OCI-LY1 (cell line): Measurements from ENCODE around the gene ZMIZ1.

Source experiments
- H2AFZ ChIP-seq: fragments of 200-600 bp; sonication (generic), shearing (Covaris generic); 2 replicates; pipeline ENCODE4 v1.6.0; 2014; ENCODE audit warnings: antibody characterized with exemption, mild to moderate bottlenecking, low read length
- H3F3A ChIP-seq: fragments of 200-600 bp; sonication (generic), shearing (Covaris generic); 2 replicates; pipeline ENCODE4 v1.6.0; 2014; ENCODE audit warnings: mild to moderate bottlenecking, antibody characterized with exemption, low read length, moderate library complexity; ENCODE audit not compliant: insufficient read depth
- H3K27ac ChIP-seq: fragments of 200-600 bp; sonication (generic); 2 replicates; pipeline ENCODE4 v1.5.1; 2014; ENCODE audit warnings: low read length, mixed run types, mild to moderate bottlenecking, low read depth; ENCODE audit not compliant: poor library complexity, severe bottlenecking
- H3K27me3 ChIP-seq: fragments of 200-600 bp; sonication (generic); 2 replicates; pipeline ENCODE4 v1.6.0; 2014; ENCODE audit warnings: antibody characterized with exemption, mild to moderate bottlenecking, low read length, moderate library complexity; ENCODE audit not compliant: insufficient read depth
- H3K36me3 ChIP-seq: fragments of 200-600 bp; sonication (generic); 2 replicates; pipeline ENCODE4 v1.6.1; 2014; ENCODE audit warnings: mild to moderate bottlenecking, antibody characterized with exemption, low read length, moderate library complexity, mixed read lengths; ENCODE audit not compliant: insufficient read depth
- H3K4me1 ChIP-seq: fragments of 200-600 bp; sonication (generic); 2 replicates; pipeline ENCODE4 v1.5.1; 2014; ENCODE audit warnings: mild to moderate bottlenecking, low read length, moderate library complexity; ENCODE audit not compliant: insufficient read depth, severe bottlenecking
- H3K4me2 ChIP-seq: fragments of 200-600 bp; sonication (generic), shearing (Covaris generic); 2 replicates; pipeline ENCODE4 v1.6.1; 2014; ENCODE audit warnings: low read length
- H3K4me3 ChIP-seq: fragments of 200-600 bp; sonication (generic); 2 replicates; pipeline ENCODE4 v1.5.1; 2014; ENCODE audit warnings: low read length, low read depth, mild to moderate bottlenecking, mixed read lengths; ENCODE audit not compliant: poor library complexity, severe bottlenecking
- H3K79me2 ChIP-seq: fragments of 200-600 bp; shearing (Covaris generic); 2 replicates; pipeline ENCODE4 v1.6.1; 2016; ENCODE audit warnings: mixed run types, low read length, mixed read lengths; ENCODE audit not compliant: insufficient read depth
- H3K9ac ChIP-seq: fragments of 200-600 bp; sonication (generic), shearing (Covaris generic); 2 replicates; pipeline ENCODE4 v1.6.1; 2014; ENCODE audit warnings: mild to moderate bottlenecking, low read length, mixed read lengths
- H3K9me2 ChIP-seq: fragments of 200-600 bp; sonication (generic), shearing (Covaris generic); 2 replicates; pipeline ENCODE4 v1.6.1; 2014; ENCODE audit warnings: low read depth, mild to moderate bottlenecking, low read length, mixed read lengths
- H3K9me3 ChIP-seq: fragments of 200-600 bp; shearing (Covaris generic); 2 replicates; pipeline ENCODE4 v1.6.1; 2014; ENCODE audit warnings: low read length, mixed read lengths
- H4K20me1 ChIP-seq: fragments of 200-600 bp; sonication (generic), shearing (Covaris generic); 2 replicates; pipeline ENCODE4 v1.6.0; 2016; ENCODE audit warnings: mild to moderate bottlenecking, low read length; ENCODE audit not compliant: insufficient read depth
- EZH2 ChIP-seq: fragments of 200-600 bp; sonication (generic), shearing (Covaris generic); IDR thresholded peaks from 2 replicates; pipeline ENCODE4 v1.8.0; 2017; ENCODE audit warnings: borderline replicate concordance, mixed run types, mild to moderate bottlenecking, antibody characterized with exemption, low read length, moderate library complexity, mixed read lengths
- TF ChIP-seq, protein P1 (sequence below): fragments of 200-600 bp; sonication (generic), shearing (Covaris generic); IDR thresholded peaks from 2 replicates; pipeline ENCODE4 v1.5.1; 2017; ENCODE audit warnings: mild to moderate bottlenecking, antibody characterized with exemption, low read length, moderate library complexity, mixed read lengths

Gene ZMIZ1

DNA sequence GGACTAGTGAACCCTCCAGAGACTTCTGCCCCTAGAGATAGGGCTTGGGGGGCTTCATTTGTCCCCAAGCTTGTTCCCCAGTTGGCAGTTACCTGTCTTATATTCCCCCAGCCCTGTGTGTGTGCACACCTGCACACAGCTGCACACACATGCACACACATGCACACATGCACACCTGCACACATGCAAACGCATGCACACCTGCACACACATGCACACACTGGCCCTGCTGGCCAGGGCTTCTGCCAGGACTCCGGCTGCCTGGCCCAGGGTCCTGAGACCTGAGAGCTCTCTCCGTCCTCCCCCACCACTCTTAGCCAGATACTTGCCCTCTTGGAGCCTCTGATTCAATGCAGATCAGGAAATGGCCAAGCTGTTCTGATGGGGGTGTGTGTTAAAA lies 6.7 kb downstream of the ZMIZ1 start:
- H4K20me1 ChIP-seq, result no peaks in the 10 kb centered on the region
- H3K4me1 ChIP-seq, result no peaks in the 10 kb centered on the region
- H3K27me3 ChIP-seq, result no peaks in the 10 kb centered on the region; the same call in 1 of the 2 replicates
- H2AFZ ChIP-seq, result no peak overlapping the region
- no peak overlapping the region for H3K27ac ChIP-seq
- no peak overlapping the region for H3K4me3 ChIP-seq
- no peaks in the 10 kb centered on the region for H3K79me2 ChIP-seq
- TF ChIP-seq, protein P1, sequence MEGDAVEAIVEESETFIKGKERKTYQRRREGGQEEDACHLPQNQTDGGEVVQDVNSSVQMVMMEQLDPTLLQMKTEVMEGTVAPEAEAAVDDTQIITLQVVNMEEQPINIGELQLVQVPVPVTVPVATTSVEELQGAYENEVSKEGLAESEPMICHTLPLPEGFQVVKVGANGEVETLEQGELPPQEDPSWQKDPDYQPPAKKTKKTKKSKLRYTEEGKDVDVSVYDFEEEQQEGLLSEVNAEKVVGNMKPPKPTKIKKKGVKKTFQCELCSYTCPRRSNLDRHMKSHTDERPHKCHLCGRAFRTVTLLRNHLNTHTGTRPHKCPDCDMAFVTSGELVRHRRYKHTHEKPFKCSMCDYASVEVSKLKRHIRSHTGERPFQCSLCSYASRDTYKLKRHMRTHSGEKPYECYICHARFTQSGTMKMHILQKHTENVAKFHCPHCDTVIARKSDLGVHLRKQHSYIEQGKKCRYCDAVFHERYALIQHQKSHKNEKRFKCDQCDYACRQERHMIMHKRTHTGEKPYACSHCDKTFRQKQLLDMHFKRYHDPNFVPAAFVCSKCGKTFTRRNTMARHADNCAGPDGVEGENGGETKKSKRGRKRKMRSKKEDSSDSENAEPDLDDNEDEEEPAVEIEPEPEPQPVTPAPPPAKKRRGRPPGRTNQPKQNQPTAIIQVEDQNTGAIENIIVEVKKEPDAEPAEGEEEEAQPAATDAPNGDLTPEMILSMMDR, result no peak
- no peak for TF ChIP-seq EZH2
- no peak overlapping the region for H3K9ac ChIP-seq
- H3K4me2 ChIP-seq, result no peak overlapping the region
- no peaks in the 10 kb centered on the region for H3K9me3 ChIP-seq
- H3K36me3 ChIP-seq, result no peaks in the 10 kb centered on the region
- H3F3A ChIP-seq, result no peaks in the 10 kb centered on the region
- H3K9me2 ChIP-seq, result no peaks in the 10 kb centered on the region

DNA sequence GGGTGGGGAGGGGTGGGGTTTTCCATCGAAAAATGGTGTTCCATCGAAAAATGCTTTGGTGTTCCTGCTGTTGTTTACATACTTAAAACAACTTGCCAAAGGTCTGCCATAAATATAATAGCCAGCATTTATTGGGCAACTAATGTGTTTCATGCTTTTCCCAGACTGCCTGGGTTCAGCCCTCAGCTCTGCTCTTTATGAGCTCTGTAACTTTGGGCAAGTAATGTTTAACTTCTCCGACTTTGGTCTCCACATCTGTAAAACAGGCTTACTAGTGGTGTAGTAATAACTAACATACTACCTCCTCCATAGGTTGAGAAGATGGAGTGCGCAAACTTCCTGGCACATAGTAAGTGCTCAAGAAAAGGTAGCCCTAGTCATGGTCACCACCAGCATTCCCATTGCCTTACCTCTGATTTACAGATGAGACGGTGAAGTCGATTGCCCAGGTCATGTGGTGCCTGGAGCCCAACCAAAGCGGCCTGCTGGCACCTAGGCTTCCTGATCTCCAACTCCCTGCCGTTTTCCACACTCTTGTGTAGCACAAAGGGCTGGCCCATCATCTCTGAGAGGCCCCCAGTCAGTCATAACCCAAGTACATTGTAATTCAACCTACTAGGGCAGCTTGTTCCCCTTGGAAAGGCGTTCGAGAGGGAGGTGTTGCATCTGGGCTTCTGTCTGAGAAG lies 8.9 kb downstream of the ZMIZ1 start:
- no peak overlapping the region for H3K4me2 ChIP-seq
- no peaks in the 10 kb centered on the region for H4K20me1 ChIP-seq
- TF ChIP-seq, protein P1, result no peak
- no peak for TF ChIP-seq EZH2
- no peak overlapping the region for H3K27ac ChIP-seq
- no peaks in the 10 kb centered on the region for H3K9me2 ChIP-seq
- peaks cover 3% of the 10 kb centered on the region; the same call in 1 of the 2 replicates for H3K27me3 ChIP-seq
- H2AFZ ChIP-seq, result no peak overlapping the region
- H3K4me1 ChIP-seq, result no peaks in the 10 kb centered on the region
- H3K79me2 ChIP-seq, result no peaks in the 10 kb centered on the region
- H3K9ac ChIP-seq, result no peak overlapping the region
- H3F3A ChIP-seq, result no peaks in the 10 kb centered on the region
- H3K36me3 ChIP-seq, result no peaks in the 10 kb centered on the region
- no peaks in the 10 kb centered on the region for H3K9me3 ChIP-seq
- no peak overlapping the region for H3K4me3 ChIP-seq

DNA sequence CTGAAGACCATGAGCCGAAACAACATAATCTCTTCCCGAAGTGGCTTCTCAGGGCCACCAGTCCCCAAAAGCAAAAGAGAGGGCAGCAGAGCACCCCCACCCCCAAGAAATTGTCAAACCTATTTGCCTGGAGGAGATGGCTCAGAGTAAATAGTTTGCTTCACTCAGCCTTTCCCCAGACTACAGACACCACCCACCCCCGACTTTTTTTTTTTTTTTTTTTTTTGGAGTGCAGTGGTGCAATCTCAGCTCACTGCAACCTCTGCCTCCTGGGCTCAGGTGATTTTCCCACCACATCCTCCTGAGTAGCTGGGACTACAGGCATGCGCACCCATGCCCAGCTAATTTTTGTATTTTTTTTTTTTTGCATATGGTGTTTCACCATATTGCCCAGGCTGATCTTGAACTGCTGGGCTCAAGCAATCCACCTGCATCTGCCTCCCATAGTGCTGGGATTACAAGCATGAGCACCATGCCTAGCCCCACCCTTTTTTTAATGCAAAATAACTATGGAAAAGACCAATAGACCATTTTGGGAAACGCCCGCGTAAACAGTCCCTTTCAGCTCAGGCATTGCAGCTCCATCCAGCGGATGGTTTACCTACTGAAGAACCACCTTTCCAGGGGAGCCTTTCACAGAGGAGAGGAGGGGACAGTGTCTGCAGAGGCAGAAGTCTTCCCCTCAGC lies 9.7 kb downstream of the ZMIZ1 start:
- Histone ChIP-seq H3K4me1 (no peaks in the 10 kb centered on the region), H3K9ac (no peak overlapping the region), H2AFZ (no peak overlapping the region), H3K9me3 (no peaks in the 10 kb centered on the region), H3K27me3 (peaks cover 4% of the 10 kb centered on the region; the same call in 1 of the 2 replicates), H3K79me2 (no peaks in the 10 kb centered on the region), H3K9me2 (no peaks in the 10 kb centered on the region), H3K27ac (no peak overlapping the region), H3K4me2 (no peak overlapping the region), H3F3A (no peaks in the 10 kb centered on the region), H3K36me3 (no peaks in the 10 kb centered on the region), H3K4me3 (no peak overlapping the region), H4K20me1 (no peaks in the 10 kb centered on the region)
- TF ChIP-seq, protein P1, result no peak
- no peak for TF ChIP-seq EZH2
